ENCODE data around the gene ADGRA1.

Gene ADGRA1

GRCh38 chr10:133042061-133042460, 45.7 kb upstream of the ADGRA1 start:
- Histone ChIP-seq H3F3A (ENCODE audit: low read depth) (no peaks in the 10 kb centered on the region), H3K27me3 (ENCODE audit: insufficient read depth, low read length, poor library complexity, severe bottlenecking) (no peaks in the 10 kb centered on the region), H2AFZ (ENCODE audit: low read length) (no peak overlapping the region), H3K79me2 (ENCODE audit: insufficient read depth, low read length) (no peaks in the 10 kb centered on the region), H3K4me1 (ENCODE audit: insufficient read depth, low read length, poor library complexity, severe bottlenecking) (no peaks in the 10 kb centered on the region), H3K4me2 (ENCODE audit: low read depth, low read length, poor library complexity, severe bottlenecking) (no peak overlapping the region), H3K4me3 (ENCODE audit: low read length, poor library complexity, severe bottlenecking) (no peak overlapping the region), H4K20me1 (ENCODE audit: insufficient read depth, low read length, poor library complexity, severe bottlenecking) (no peaks in the 10 kb centered on the region), H3K9me2 (replicated peaks; ENCODE audit: low read depth, low read length) (no peaks in the 10 kb centered on the region), H3K9me3 (ENCODE audit: insufficient read depth, low read depth, low read length) (peaks cover 5% of the 10 kb centered on the region; the same call in 1 of the 2 replicates), H3K36me3 (ENCODE audit: insufficient read depth, low read length) (no peaks in the 10 kb centered on the region), H3K9ac (ENCODE audit: low read depth, low read length, poor library complexity, severe bottlenecking) (no peak overlapping the region)
- TF ChIP-seq EZH2phosphoT487 (IDR thresholded peaks at IDR 0.05; ENCODE audit: borderline replicate concordance) (no peak), CTCF (conservative IDR thresholded peaks at IDR 0.05; ENCODE audit: low read length) (no peak)

- Histone ChIP-seq H3K36me3 (ENCODE audit: insufficient read depth, low read length) (no peaks in the 10 kb centered on the region), H3K4me1 (ENCODE audit: insufficient read depth, low read length, poor library complexity, severe bottlenecking) (no peaks in the 10 kb centered on the region), H3K79me2 (ENCODE audit: insufficient read depth, low read length) (no peaks in the 10 kb centered on the region), H4K20me1 (ENCODE audit: insufficient read depth, low read length, poor library complexity, severe bottlenecking) (no peaks in the 10 kb centered on the region), H3K4me3 (ENCODE audit: low read length, poor library complexity, severe bottlenecking) (no peak overlapping the region), H3K9me2 (replicated peaks; ENCODE audit: low read depth, low read length) (no peaks in the 10 kb centered on the region), H3K4me2 (ENCODE audit: low read depth, low read length, poor library complexity, severe bottlenecking) (no peak overlapping the region), H2AFZ (ENCODE audit: low read length) (no peak overlapping the region), H3F3A (ENCODE audit: low read depth) (no peaks in the 10 kb centered on the region), H3K27me3 (ENCODE audit: insufficient read depth, low read length, poor library complexity, severe bottlenecking) (no peaks in the 10 kb centered on the region), H3K9me3 (ENCODE audit: insufficient read depth, low read depth, low read length) (peaks cover 5% of the 10 kb centered on the region; the same call in 1 of the 2 replicates), H3K9ac (ENCODE audit: low read depth, low read length, poor library complexity, severe bottlenecking) (no peak overlapping the region)
- TF ChIP-seq CTCF (conservative IDR thresholded peaks at IDR 0.05; ENCODE audit: low read length) (no peak), EZH2phosphoT487 (IDR thresholded peaks at IDR 0.05; ENCODE audit: borderline replicate concordance) (no peak)
These were observed 44.9 kb upstream of the ADGRA1 start for GRCh38 chr10:133042816-133043215.

GRCh38 chr10:133043541-133044225, 44.0 kb upstream of the ADGRA1 start:
- Histone ChIP-seq H3K9ac (ENCODE audit: low read depth, low read length, poor library complexity, severe bottlenecking) (no peak overlapping the region), H3K27me3 (ENCODE audit: insufficient read depth, low read length, poor library complexity, severe bottlenecking) (no peaks in the 10 kb centered on the region), H3F3A (ENCODE audit: low read depth) (no peaks in the 10 kb centered on the region), H2AFZ (ENCODE audit: low read length) (no peak overlapping the region), H3K4me3 (ENCODE audit: low read length, poor library complexity, severe bottlenecking) (no peak overlapping the region), H3K79me2 (ENCODE audit: insufficient read depth, low read length) (no peaks in the 10 kb centered on the region), H4K20me1 (ENCODE audit: insufficient read depth, low read length, poor library complexity, severe bottlenecking) (no peaks in the 10 kb centered on the region), H3K4me1 (ENCODE audit: insufficient read depth, low read length, poor library complexity, severe bottlenecking) (no peaks in the 10 kb centered on the region), H3K36me3 (ENCODE audit: insufficient read depth, low read length) (no peaks in the 10 kb centered on the region), H3K9me3 (ENCODE audit: insufficient read depth, low read depth, low read length) (peaks cover 5% of the 10 kb centered on the region; the same call in 1 of the 2 replicates), H3K4me2 (ENCODE audit: low read depth, low read length, poor library complexity, severe bottlenecking) (no peak overlapping the region), H3K9me2 (replicated peaks; ENCODE audit: low read depth, low read length) (no peaks in the 10 kb centered on the region)
- TF ChIP-seq CTCF (conservative IDR thresholded peaks at IDR 0.05; ENCODE audit: low read length) (no peak), EZH2phosphoT487 (IDR thresholded peaks at IDR 0.05; ENCODE audit: borderline replicate concordance) (no peak)
